T-cell (primary cell): Measurements from ENCODE around the gene FOS. TPM values are rescaled to one million over a fixed set of nuclear protein-coding genes. Genes with fewer than 3 reads are reported as not detected.

Experiments
- ATAC-seq, 4 experiments: fragments of 200-7000 bp in 3 of 4; fragments of 150-1000 bp in 1 of 4; cut with Tn5 transposase; replicated peaks in 1 of 4; 1 replicate in 3 of 4; 2 replicates in 1 of 4; pipeline ENCODE4 v1.10.0; 2021; ENCODE audit warnings: moderate library complexity in 3 of 4, mild to moderate bottlenecking in 2 of 4, moderate number of reproducible peaks in 1 of 4
- CTCF ChIA-PET, 2 donors: fragments of 300-600 bp; sonication (Branson Sonifier 250); formaldehyde crosslinking; loops; one replicate each; lab custom pipeline; 2022; ENCODE audit warnings: antibody characterized with exemption in 2 of 2; lab: Charles Lee
- POLR2A ChIA-PET, 2 donors: fragments of 300-600 bp; sonication (Branson Sonifier 250); formaldehyde crosslinking; loops; one replicate each; lab custom pipeline; 2022; ENCODE audit warnings: antibody characterized with exemption in 2 of 2; lab: Charles Lee
- DNase-seq, 35 experiments: peaks; one replicate each; pipeline versions ENCODE4 v3.0.0 to v3.0.0-alpha.2; 2013 to 2023
- H3K27ac ChIP-seq: one replicate; pipeline ENCODE4 v1.5.1; 2013; ENCODE audit warnings: low read length
- H3K27me3 ChIP-seq, 2 experiments: replicated peaks in 1 of 2; 1 replicate in 1 of 2; 2 replicates in 1 of 2; pipeline versions ENCODE4 v1.6.1 to v1.7.0; 2013; ENCODE audit warnings: low read length in 1 of 2, mixed read lengths in 1 of 2; ENCODE audit not compliant: control insufficient read depth in 2 of 2, insufficient read depth in 2 of 2; ENCODE audit errors: extremely low read depth in 1 of 2
- H3K36me3 ChIP-seq, 2 donors: 1 replicate in 1 of 2; 2 replicates in 1 of 2; pipeline versions ENCODE4 v1.6.1 to v1.7.0; 2013; ENCODE audit warnings: low read length in 1 of 2; ENCODE audit not compliant: control insufficient read depth in 2 of 2, insufficient read depth in 1 of 2; ENCODE audit errors: extremely low read depth in 1 of 2
- H3K4me1 ChIP-seq, 2 experiments: 1 replicate in 1 of 2; 2 replicates in 1 of 2; pipeline versions ENCODE4 v1.6.1 to v1.7.0; 2013; ENCODE audit warnings: low read length in 2 of 2, mixed read lengths in 1 of 2; ENCODE audit not compliant: insufficient read depth in 2 of 2, control insufficient read depth in 1 of 2; ENCODE audit errors: extremely low read depth in 1 of 2
- H3K4me3 ChIP-seq, 2 donors: 1 replicate in 1 of 2; 2 replicates in 1 of 2; pipeline versions ENCODE4 v1.5.1 to v1.7.0; 2013; ENCODE audit warnings: mild to moderate bottlenecking in 2 of 2, low read length in 1 of 2, moderate library complexity in 1 of 2; ENCODE audit not compliant: control insufficient read depth in 1 of 2; ENCODE audit errors: extremely low read depth in 1 of 2
- H3K9me3 ChIP-seq: 2 replicates; pipeline ENCODE4 v1.7.0; 2013
- H3K27ac Mint-ChIP-seq, 2 donors: one replicate each; pipeline ENCODE4 v1.8.0; 2020 to 2021; ENCODE audit warnings: mild to moderate bottlenecking in 2 of 2, mixed read lengths in 2 of 2
- H3K27me3 Mint-ChIP-seq, 2 donors: one replicate each; pipeline ENCODE4 v1.8.0; 2021 to 2022; ENCODE audit warnings: mixed read lengths in 2 of 2
- H3K36me3 Mint-ChIP-seq: one replicate; pipeline ENCODE4 v1.8.0; 2021; ENCODE audit warnings: mixed read lengths
- H3K4me1 Mint-ChIP-seq, 3 donors: one replicate each; pipeline ENCODE4 v1.8.0; 2020 to 2022; ENCODE audit warnings: mixed read lengths in 3 of 3, mild to moderate bottlenecking in 1 of 3
- H3K4me3 Mint-ChIP-seq, 3 donors: one replicate each; pipeline ENCODE4 v1.8.0; 2020 to 2022; ENCODE audit warnings: mild to moderate bottlenecking in 3 of 3, mixed read lengths in 3 of 3, moderate library complexity in 3 of 3
- H3K9me3 Mint-ChIP-seq, 3 donors: one replicate each; pipeline ENCODE4 v1.8.0; 2020 to 2022; ENCODE audit warnings: mixed read lengths in 3 of 3
- WGBS: methylation state at CpG from one replicate; pipeline ENCODE4 v1.1.5; 2013; ENCODE audit warnings: missing lambda C conversion rate; ENCODE audit not compliant: insufficient coverage; 5-methylcytosine and 5-hydroxymethylcytosine counted together
- total RNA-seq, 35 experiments: library from RNA in 6 of 35; stranded (reverse) in 6 of 35; fragments of 120-200 nt in 1 of 35; gene quantifications; one replicate each; pipeline versions ENCODE4 v1.2.1 to v1.2.4 and lab custom pipeline; 2013 to 2026

The FOS gene
- total RNA-seq, 5 donors from 2014 or later (not counting 1 experiment from before 2014, with no cell fraction given): 20.4 to 2,951 (median 27.1) TPM

DNA sequence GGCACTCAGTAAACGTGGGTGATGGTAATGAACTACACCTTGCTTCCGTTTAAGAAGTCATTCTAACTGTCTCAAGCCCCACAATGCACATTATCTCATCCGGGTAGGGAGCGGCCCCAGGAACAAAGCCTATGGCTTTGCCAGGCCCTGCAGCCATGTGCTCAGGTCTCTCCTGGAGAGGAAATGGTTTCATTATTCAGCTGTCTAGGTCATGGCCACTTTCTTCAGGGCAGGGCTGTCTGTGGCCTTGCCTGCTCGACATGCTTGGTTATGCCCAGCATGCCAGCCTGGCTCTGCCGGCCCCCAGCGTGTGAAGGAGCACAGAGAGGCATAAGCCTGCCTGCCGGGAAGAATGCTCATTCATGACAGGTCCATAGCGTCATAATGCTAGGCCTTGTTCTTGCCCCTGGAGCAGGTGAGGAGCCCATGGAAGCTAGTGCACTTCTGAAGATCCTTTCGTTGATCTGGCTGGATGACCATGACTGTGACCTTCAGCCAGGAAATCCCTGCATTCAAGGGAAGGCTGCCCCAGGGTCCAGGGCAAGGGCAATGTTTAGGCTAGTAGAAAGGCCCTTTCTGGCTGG is 26.3 kb upstream of the FOS start:
- ChIA-PET CTCF (no interaction called here), POLR2A (interaction anchor here (0.6 to 1.5 kb wide), 2 partner anchors 31 to 112 kb away, joined by 3 to 6 read pairs; no protein-coding TSS in a partner anchor)
- WGBS: 94% methylated on average over 6 of the region's 10 CpGs
- Mint-ChIP-seq H3K36me3 (no peaks in the 10 kb centered on the region), H3K9me3 (no peaks in the 10 kb centered on the region), H3K4me3 (peak overlapping the region in 1 of 3 donors; percentile 20), H3K27me3 (no peaks in the 10 kb centered on the region), H3K27ac (no peak overlapping the region), H3K4me1 (peaks cover 45 to 62% (median 55%) of the 10 kb centered on the region in 3 donors)
- peaks cover 32 to 51% of the 10 kb centered on the region in 2 experiments for H3K4me1 ChIP-seq
- no peak overlapping the region for H3K4me3 ChIP-seq
- H3K36me3 ChIP-seq: no peaks in the 10 kb centered on the region
- H3K9me3 ChIP-seq: no peaks in the 10 kb centered on the region
- H3K27me3 ChIP-seq: peaks cover 0 to 8% of the 10 kb centered on the region in 2 experiments
- H3K27ac ChIP-seq: no peak overlapping the region
- ATAC-seq (no peak), DNase-seq (no peak)

DNA sequence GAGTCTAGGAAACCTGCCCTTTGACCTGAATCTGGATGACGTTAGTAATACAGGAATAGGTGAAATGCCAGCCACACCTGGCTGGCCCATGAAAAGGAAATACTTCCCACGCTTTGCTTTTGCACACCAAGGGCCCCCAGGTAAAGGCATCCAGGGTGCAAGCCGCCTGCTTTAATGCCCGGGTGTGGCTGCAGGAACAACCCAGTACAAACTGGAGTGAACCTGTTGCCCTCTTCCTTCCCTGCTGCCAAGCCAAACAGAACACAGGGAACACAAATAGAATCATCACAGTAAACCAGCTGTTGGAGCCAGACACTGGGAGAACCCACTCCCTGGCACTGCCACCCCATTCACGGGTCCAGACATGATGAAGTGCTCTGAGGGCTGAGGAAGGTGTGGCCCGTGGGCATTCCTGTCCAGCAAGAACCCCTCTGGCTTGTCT is 24.2 kb upstream of the FOS start:
- H3K4me1 Mint-ChIP-seq: peaks cover 40 to 57% (median 52%) of the 10 kb centered on the region in 3 donors
- H3K27ac Mint-ChIP-seq: peak overlapping the region in 1 of 2 donors; percentile 6
- H3K36me3 ChIP-seq: no peaks in the 10 kb centered on the region
- POLR2A ChIA-PET: no interaction called here
- no peaks in the 10 kb centered on the region for H3K9me3 ChIP-seq
- H3K27me3 Mint-ChIP-seq: no peaks in the 10 kb centered on the region
- H3K4me1 ChIP-seq: peaks cover 15 to 44% of the 10 kb centered on the region in 2 experiments
- H3K27ac ChIP-seq: no peak overlapping the region
- no peak overlapping the region for H3K4me3 Mint-ChIP-seq
- DNase-seq (no peak), ATAC-seq (no peak)
- H3K9me3 Mint-ChIP-seq: no peaks in the 10 kb centered on the region
- WGBS: 79% methylated on average over 5 of the region's 6 CpGs
- CTCF ChIA-PET: no interaction called here
- no peak overlapping the region for H3K4me3 ChIP-seq
- H3K27me3 ChIP-seq: peaks cover 0 to 8% of the 10 kb centered on the region in 2 experiments
- no peaks in the 10 kb centered on the region for H3K36me3 Mint-ChIP-seq

DNA sequence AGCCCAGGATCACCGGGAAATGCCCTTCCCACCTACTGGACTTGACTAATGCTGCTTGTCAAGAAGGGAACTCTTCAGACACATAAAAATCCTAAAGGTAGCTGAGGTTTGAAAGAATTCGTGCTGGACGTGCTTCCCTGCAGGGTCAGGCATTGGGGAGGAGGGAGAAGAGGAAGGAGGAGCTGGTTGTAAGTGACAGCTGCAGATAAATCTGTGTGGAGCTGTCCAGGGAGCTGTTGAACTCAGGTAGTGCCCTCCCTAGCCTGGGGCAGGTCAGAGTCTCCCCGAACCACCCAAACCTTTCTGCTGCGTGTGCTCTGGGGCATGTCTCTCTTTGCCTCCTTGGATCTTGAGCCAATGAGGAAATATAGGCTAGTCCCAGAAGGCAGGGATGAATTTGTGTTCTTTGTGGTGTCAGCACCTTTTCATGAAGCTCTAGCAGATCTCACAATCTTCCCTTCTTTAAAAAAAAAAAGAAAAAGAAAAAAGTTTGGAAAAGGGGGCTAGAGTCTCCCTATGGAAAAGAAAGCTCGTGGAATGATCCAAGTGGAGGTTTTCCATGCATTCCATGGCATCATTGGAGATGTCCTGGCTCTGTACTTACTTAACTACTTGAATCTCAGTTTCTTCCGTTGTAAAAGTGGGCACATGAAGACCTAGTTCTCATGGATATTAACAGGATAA is 23.6 kb upstream of the FOS start:
- peaks cover 0 to 8% of the 10 kb centered on the region in 2 experiments for H3K27me3 ChIP-seq
- WGBS: 92% methylated on average over 2 of the region's 7 CpGs
- CTCF ChIA-PET: no interaction called here
- Mint-ChIP-seq H3K36me3 (no peaks in the 10 kb centered on the region), H3K27me3 (no peaks in the 10 kb centered on the region), H3K4me1 (peaks cover 40 to 57% (median 52%) of the 10 kb centered on the region in 3 donors), H3K27ac (no peak overlapping the region), H3K4me3 (no peak overlapping the region), H3K9me3 (no peaks in the 10 kb centered on the region)
- peaks cover 17 to 44% of the 10 kb centered on the region in 2 experiments for H3K4me1 ChIP-seq
- H3K4me3 ChIP-seq: no peak overlapping the region
- H3K36me3 ChIP-seq: no peaks in the 10 kb centered on the region
- H3K27ac ChIP-seq: no peak overlapping the region
- ATAC-seq (no peak), DNase-seq (no peak)
- POLR2A ChIA-PET: interaction anchor here in 1 of 2 donors (0.6 to 0.7 kb wide), 2 partner anchors 37 to 1365 kb away, joined by 3 to 5 read pairs; no protein-coding TSS in a partner anchor
- H3K9me3 ChIP-seq: no peaks in the 10 kb centered on the region

DNA sequence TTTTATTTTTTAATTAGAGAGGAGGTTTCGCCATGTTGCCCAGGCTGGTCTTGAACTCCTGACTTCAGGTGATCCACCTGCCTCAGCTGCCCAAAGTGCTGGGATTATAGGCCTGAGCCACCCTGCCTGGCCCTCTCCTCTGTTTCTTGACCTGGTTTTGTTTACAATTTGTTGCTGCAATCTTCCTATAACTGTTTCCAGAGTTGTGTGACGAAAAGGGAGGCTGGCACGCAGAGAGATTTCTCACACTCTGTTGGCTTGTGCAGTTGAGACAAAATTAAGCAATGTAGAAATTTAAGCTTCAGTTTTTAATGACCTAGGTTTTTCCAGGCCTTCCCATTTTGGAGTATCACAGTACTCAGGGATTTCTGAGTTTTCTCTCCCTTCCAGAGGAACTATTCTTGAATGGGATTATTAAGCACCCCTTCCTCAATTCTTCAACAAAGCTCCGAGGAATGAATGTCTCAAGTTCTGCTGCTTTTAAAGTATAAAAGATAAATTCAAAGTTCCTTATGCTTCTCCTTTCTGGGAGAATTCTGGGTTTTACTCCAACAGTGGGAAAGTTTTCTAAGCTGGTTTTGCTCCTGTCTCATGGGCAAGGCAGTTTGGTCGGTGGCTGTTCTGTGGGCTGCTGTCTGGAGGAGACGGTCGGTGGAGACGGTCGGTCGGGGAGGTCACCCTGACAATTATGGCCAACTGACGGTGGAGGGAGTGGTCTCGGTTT is 20.4 kb upstream of the FOS start:
- no peak for DNase-seq
- CTCF ChIA-PET: interaction anchor here (0.7 to 2.8 kb wide), 10 partner anchors 9 to 37 kb away, joined by 3 to 24 read pairs (median 7); no protein-coding TSS in a partner anchor
- Histone ChIP-seq H3K4me1 (peaks cover 9 to 23% of the 10 kb centered on the region in 2 experiments), H3K4me3 (peak overlapping the region; percentile 38 to 47), H3K9me3 (no peaks in the 10 kb centered on the region), H3K36me3 (no peaks in the 10 kb centered on the region), H3K27me3 (peaks cover 0 to 8% of the 10 kb centered on the region in 2 experiments), H3K27ac (peak overlapping the region; percentile 95)
- POLR2A ChIA-PET: interaction anchor here (0.6 to 3.0 kb wide), 27 partner anchors 8 to 1473 kb away, joined by 3 to 50 read pairs (median 7); partner anchors contain the start of gene FOS (in 1 of the 2)
- H3K9me3 Mint-ChIP-seq: no peaks in the 10 kb centered on the region
- H3K4me3 Mint-ChIP-seq: peak overlapping the region; percentile 85 to 87 (median 87)
- WGBS: 33% methylated on average over 9 of the region's 12 CpGs
- peak overlapping the region; percentile 98 to 100 for H3K27ac Mint-ChIP-seq
- peaks cover 29 to 46% (median 38%) of the 10 kb centered on the region in 3 donors for H3K4me1 Mint-ChIP-seq
- no peak for ATAC-seq
- H3K27me3 Mint-ChIP-seq: no peaks in the 10 kb centered on the region
- H3K36me3 Mint-ChIP-seq: no peaks in the 10 kb centered on the region

DNA sequence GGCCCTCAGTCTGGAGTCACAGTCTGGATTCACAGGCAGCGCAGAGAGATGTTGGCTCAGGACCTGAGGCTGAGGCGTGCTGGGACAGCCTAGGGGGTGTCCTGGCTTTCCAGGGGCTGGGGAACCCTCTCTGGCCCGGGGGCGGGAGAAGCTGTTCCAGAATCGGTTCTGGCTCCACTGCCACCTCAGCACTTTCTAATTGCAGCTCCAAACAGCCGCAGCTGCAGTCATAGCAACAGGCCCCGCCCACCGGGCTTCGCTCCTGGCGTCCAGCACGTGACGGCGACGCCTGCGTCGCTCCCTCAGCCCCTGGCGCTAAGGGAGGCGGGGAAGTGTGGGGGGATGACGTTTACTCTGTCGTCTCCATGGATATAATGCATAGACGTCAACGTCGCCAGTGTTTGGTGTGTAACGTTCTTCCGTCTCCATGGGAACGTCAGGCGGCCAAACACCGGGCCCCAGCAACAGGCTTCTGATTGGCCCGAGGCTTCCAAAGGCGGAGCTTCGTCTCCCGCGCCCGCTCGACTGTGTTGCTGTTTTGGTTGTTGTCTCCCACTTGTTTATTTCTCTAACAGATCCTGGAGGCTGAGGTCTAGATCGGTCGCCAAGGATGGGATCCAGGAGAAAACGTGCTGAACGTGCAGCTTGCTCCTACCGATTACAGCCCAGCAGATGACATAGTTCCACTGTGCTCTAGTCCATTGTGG is 19.7 kb upstream of the FOS start:
- 4% methylated on average over 37 of the region's 40 CpGs for WGBS
- Histone ChIP-seq H3K36me3 (no peaks in the 10 kb centered on the region), H3K27ac (peak overlapping the region; percentile 95), H3K4me3 (peak overlapping the region; percentile 38 to 47), H3K27me3 (peaks cover 0 to 8% of the 10 kb centered on the region in 2 experiments), H3K9me3 (no peaks in the 10 kb centered on the region), H3K4me1 (peaks cover 9 to 23% of the 10 kb centered on the region in 2 experiments)
- POLR2A ChIA-PET: interaction anchor here (0.6 to 3.0 kb wide), 33 partner anchors 8 to 1473 kb away, joined by 3 to 50 read pairs (median 7); partner anchors contain the start of genes FOS (in 1 of the 2) and TMED10 (in 1 of the 2)
- DNase-seq (peak; percentile 92 to 100 (median 100)), ATAC-seq (peak; percentile 91 to 98 (median 96))
- Mint-ChIP-seq H3K4me3 (peak overlapping the region; percentile 85 to 87 (median 87)), H3K36me3 (no peaks in the 10 kb centered on the region), H3K9me3 (no peaks in the 10 kb centered on the region), H3K27me3 (no peaks in the 10 kb centered on the region), H3K4me1 (peaks cover 29 to 44% (median 38%) of the 10 kb centered on the region in 3 donors), H3K27ac (peak overlapping the region; percentile 98 to 100)
- CTCF ChIA-PET: interaction anchor here (0.8 to 2.8 kb wide), 11 partner anchors 8 to 82 kb away, joined by 3 to 24 read pairs (median 6); partner anchors contain the start of gene TMED10 (in 1 of the 2)
